NCI-H2227 (cell line): ENCODE measurements around the gene MZT2B.
"Not testable (repeated sequence)": the region's sequence is repeated elsewhere in the genome, so short reads cannot be mapped to it uniquely, and the experiment has no call there.

Experiments used
- DNase-seq: peaks from one replicate; lab custom pipeline; 2025; ENCODE audit not compliant: unreplicated experiment; lab: John Stamatoyannopoulos, UW

The MZT2B gene

DNA sequence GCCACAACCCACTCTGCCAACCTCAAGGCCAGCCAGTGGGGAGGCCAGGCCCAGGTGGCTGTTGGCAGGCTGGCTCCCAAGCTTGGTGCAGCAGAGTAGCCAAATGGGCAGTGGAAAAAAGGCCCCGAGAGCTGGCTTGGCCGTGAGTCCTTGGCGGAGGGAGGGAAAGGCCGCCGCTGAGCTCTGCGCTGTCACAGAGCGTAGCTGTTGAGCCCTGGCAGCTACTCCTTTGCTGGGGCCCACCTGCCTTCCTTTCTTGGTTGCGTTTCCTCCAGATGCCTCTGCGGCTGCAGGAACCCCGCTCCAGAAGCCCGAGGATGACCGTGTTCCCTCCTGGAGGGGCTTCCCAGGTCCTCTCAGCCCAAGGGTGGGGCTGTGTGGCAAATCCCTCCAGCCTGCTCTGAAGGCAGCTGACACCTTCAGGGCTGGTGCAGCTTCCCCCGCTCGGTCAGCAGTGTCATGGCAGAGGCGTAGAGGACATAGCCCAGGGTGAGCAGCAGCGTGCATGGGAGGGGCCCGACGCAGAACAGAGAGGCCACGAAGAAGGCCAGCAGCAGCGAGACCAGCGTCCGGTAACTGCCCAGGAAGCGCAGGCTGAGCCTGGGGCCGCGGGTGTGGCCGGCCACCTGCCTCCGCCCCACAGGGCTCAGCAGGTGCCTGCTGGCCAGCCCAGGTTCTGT, 29.8 kb upstream of the MZT2B start:
- not testable (repeated sequence) for DNase-seq

DNA sequence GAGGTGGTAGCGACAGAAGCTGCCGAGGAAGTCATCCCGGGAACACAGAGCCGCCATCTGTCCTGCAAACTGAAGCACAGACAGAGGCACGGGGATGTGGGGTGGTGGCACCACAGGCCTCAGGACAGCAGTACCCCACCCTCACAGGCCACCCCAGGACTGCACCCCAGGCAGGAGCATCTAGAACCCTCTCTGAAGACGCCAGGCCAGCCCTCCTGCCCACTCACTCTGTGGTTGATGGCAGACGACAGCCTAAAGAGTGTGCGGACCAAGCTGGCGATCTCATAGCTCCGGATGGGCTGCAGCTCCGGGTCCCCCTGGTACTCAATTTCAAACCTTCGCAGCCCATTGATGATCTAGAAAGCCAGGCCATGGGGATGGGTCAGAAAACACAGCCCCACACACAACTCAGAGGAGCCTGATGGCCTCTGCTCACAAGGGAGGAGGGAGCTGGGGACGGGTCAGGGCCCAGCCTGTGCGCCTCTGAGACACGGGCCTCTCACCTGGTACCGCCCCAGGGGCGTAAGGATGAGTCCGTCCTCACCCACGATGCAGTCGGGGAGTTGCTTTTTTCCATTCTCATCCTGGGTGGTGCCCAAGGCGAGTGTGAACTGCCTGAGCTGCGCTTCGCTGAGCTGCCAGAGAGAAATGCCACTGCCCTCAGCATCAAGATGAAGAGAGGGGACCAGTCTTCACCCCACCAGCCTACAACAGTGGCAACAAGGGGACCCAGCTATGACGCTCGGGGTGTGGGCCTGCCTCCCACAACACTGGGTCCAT, 29.1 kb upstream of the MZT2B start:
- DNase-seq, result no peak

DNA sequence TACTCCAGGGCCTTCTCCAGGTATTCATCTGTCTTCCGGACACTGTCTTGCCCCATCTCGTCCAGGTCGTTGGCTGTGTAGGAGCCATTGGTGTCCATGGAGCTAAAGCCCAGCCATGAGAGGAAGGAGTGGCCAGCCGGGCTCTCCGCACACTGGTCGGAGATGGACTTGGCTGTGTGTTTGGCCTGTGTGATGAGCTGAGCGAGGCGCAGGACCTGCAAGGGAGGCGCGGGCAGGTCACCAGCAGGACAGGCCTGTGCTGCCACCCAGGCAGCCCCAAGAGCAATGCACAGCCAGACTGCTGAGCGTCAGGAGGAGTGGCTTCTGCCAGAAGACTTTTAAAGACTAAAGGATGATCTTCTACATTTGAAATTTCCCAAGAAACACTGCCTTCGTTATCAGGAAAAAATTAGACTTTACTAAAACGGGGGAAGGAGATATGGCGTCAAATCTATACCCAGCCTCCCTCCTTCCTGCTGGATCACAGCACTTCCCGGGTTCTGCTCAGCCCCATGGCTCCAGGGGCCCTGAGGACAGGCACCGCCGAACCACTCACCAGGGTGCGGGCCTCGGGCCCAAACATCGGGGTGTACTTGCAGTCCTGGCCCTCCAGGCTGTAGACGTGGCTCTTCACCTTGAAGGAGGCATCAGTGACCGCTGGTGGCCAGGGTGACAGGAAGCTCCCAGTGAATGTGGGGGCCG, 28.2 kb upstream of the MZT2B start:
- DNase-seq, result not testable (repeated sequence)

DNA sequence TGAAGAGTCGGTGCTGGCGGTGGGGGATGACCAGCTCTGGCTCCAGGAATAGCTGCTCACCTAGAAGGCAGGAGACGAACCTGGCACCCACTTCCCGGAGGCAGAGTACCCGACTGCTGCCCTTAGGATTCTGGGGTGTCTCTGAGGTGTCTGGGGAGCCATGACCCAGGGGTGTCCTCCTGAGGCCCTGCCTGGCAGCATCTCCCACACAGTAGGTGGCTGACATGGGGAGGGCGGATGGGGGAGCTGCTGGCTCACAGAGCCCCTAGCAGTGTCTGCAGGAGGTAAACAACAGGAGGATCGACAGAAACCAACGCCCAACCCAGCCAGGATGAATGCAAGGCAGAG, 27.7 kb upstream of the MZT2B start:
- DNase-seq, result not testable (repeated sequence)

DNA sequence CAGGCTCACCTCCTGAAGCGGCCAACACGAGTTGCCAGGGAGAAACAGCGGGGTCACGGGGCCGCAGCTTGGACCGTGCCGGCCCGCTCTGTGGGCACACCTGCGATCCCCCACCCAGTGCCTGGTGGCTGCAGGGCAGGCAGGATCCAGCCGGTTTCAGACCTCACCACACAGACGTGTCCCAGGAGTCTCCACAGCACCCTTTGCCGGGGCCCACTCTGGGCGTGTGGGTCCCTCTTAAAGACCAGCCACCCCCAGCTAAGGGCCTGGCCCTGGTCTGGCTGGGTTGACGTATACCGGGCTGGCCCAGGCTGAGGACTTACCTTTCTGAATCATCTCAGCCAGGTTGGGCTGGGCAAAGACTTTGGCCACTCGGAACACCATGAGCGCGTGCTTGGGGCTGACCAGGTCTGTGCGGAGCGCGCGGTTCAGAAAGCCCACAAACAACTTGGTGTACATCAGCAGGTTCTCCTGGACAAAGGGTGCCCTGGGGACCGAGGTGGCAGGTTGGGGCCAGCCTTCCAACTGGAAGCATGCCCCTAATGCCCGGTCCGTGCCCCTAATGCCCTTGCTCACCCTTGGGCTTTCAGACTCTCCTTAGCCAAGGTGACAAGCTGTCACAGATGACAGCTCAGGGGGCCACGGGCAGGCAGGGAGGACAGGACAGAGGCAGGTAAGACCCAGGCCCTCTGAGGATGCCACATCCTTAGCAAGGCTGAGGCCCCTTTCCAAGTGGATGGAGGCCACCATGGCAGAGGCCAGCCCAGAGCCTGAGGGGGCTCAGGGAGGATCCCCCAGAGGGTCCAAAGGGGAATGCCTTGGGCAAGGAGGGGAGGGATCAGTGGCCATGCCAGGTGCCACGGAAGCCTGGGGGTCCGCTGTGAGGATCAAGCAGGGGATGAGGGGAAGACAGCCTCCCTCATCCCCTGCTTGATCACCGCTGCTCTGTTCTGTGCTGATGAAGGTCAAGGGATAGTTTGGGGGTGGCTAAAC, 27.0 kb upstream of the MZT2B start:
- DNase-seq, result no peak

DNA sequence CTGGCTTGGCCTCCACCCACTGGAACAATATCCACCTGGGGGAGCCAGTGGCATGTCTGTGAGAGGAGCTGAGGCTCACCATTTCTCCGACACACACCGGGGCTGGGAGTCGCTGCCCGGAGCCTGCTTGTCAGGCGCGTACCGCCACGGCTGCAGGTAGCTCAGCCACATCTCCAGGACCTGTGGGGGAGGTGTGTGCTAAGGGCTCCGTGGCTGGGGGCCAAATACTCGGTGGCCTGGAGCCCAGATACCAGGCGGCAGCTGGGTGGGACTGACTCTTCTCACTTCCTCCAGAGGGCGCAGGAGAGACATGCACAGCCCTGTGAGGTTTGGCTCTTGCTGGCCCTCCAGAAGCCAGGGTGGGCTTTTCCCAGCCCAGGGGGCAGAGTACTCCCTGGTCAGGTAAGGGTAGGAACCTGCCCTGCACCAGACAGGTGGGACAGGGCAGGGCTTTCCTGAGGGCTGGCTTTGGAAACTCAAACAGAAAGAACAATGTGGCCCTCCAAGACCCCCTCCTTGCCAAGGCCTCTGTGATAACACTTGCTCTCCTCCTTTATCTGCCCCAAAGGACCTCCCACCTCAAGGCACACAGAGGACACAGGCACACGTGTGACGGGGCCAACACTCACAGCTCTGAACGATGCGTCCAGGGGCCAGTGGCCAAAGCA, 26.0 kb upstream of the MZT2B start:
- peak; percentile 59 for DNase-seq

DNA sequence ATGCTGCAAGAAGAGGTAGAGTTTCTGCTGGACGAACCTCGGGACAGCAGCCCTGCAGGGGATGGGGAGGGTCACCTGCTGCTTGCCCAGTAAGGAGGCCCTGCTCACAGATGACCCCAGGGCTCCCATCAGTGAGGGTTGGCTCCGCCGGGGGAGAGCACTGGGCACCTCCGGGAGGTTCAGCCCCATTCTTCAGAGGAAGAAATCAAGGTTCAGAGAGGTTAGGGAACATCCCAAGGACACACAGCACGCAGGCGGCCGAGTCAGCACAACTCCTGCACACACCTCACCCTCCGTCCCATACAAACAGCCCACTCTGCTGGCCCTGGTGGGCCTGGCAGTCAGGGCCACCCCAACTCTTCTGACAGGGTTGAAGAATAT, 25.4 kb upstream of the MZT2B start:
- no peak for DNase-seq

DNA sequence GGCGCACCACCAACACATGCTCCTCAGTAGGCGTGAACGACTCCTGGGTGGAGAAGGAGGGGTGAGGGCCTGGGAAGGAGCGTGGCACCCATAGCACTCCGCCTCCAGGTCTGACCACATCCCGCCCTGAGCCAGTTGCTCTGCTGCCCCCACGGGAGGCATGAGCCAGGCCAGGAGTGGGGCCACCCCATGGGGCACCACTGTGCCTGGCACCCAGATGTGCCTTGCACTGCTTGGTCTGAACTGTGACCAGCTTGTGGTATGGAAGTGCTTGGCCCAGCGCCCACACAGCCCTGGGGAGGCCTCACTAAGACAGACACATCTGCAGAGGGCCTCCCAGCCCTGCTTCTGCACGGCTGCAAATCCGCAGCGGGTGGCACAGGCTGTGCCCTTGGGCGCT, 24.7 kb upstream of the MZT2B start:
- DNase-seq, result not testable (repeated sequence)

DNA sequence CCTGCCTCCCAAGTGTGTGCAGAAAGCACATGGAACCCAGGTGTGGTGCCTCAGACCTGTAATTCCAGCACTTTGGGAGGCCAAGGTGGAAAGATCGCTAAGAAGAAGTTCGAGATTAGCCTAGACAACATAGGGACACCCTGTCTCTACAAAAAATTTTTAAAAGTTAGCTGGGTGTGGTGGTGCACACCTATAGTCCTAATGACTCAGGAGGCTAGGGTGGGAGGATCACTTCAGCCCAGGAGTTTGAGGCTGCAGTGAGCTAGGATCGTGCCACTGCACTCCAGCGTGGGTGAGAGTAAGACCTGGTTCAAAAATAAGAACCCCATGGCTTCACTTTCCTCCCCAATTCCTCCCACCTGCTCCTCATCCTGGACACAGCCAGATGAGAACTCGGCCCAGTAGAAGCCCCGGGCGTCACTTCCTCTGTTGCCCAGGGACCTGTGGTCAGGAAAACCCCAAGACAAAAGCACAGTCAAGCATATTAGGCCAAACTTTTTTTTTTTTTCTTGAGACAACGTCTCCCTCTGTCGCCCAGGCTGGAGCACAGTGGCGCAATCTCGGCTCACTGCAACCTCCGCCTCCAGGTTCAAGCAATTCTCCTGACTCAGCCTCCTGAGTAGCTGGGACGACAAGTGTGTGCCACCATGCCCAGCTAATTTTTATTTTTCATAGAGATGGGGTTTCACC, 24.1 kb upstream of the MZT2B start:
- not testable (repeated sequence) for DNase-seq

DNA sequence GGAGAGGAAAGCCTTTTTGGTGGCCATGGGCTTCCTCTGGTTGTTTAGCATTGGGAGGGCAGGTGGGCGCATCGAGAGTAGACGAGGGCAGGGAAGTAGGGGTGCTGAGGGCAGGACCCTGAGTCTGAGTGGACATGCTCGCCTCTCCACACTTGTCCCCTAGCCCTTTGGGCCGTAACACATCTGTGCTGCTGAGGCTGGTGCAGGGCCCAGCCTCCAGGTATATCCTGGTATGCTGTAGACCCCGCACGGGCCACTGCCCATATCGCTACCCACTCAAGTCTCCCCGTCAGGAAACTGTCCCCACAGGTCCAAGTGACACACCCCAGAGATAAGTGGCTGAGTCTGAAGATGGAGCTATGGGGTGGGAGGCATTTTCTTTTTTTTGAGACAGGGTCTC, 23.4 kb upstream of the MZT2B start:
- DNase-seq, result no peak

DNA sequence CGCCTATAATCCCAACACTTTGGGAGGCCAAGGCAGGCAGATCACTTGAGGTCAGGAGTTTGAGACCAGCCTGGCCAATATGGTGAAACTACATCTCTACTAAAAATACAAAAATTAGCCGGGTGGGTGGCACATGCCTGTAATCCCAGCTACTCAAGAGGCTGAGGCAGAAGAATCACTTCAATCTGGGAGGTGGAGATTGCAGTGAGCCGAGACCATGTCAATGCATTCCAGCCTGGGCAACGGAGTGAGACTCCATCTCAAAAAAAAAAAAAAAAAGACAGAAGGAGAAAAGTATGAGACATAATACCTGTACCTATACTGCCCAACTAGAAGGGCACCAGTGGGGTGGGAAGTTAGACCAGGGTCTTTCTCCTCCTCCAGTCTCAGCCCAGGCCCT, 22.7 kb upstream of the MZT2B start:
- not testable (repeated sequence) for DNase-seq

DNA sequence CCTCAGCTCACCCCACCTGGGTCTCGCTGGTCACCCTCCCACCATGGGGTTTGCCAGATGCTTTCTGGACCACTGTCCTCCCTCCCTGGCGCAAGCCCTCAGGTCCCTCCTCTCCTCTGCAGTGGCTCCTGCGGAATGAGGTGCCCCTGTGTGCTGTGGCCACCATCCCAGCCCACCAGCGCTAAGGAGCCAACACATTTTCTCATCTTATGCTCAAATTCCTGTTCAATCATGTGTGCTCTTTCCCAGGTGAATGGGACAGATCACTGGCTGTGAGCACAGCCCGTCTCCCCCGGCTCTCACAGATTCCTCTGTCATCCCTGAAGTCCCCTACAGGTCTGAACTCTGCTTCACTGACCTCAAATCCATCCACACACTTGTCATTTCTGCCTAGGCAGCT, 21.9 kb upstream of the MZT2B start:
- DNase-seq, result no peak

DNA sequence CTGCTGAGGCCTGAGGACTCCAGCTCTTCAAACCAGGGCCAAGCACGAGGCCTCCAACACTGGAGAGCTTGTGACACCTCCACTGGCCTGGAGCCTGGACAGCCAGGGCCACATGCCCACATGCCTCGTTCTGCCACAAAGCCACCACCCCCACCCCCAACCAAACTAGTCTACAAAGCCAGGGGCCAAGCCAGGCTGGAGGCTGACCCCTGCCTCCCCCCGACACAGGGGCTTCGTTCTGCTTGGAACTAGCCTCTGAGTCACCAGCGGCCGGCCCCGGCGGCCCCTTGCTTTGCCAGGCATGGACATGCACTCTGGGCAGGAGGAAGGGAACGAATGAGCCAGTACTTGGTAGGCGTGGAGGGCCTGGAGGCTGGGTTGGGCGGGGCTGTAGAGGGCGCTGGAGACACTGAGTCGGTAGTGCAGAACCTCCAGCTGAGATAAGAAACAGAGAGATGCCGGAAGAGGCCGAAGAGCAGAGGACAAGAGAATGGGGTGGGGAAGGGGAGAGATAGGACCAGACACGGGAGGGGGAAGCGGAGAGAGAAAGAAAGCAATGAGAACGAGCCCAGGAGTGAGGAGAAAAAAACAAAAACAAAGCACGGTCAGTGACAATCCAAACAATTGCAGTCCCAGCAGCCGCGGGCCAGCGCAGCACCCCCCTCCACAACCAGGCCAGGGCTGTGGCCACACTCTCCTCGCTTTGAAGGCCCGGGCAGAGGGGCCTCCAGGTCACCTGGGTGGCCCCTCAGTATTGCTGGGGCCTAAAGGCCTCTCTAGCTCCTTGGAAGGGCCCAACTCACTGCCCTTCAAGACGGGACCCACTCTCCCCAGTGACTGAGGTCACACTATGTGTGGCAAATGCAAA, 21.0 kb upstream of the MZT2B start:
- not testable (repeated sequence) for DNase-seq

DNA sequence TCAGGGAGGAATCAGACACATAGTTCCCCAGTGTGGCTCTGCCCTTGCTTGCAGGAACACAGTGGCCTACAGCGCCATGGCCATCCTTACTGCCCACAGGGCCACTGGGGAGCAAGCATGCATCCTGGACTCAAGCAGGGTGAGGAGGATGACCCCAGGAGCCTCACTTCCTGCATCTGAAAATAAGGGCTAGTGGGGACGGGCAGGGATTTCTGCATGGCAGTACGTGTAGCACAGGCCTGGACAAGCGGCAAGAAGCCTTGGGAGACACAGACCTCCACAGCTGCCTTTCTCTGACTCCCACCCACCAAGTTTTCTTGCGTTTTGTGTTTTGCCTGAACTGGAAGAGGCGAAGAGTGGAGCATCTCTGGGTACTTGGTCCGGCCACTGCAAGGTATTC, 19.6 kb upstream of the MZT2B start:
- DNase-seq, result not testable (repeated sequence)

DNA sequence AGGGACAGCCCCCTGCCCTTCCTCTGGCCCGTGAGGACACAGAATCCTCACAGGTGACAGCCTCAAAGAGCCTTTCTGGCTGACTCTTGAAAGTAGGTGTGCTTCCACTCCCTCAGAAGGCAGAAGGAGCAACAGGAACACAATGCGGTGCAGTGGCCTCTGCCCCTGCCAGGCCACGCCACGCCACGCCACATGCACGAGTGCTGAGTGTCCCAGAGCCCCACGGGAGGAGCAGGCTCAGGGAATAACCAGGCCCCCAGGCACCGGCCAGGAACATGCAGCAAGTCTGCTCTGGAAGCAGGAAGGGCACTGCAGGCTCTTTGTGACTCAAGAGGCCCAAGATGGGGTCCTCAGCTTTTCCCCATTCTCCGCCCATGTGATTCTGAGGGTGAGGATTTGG, 19.1 kb upstream of the MZT2B start:
- no peak for DNase-seq

DNA sequence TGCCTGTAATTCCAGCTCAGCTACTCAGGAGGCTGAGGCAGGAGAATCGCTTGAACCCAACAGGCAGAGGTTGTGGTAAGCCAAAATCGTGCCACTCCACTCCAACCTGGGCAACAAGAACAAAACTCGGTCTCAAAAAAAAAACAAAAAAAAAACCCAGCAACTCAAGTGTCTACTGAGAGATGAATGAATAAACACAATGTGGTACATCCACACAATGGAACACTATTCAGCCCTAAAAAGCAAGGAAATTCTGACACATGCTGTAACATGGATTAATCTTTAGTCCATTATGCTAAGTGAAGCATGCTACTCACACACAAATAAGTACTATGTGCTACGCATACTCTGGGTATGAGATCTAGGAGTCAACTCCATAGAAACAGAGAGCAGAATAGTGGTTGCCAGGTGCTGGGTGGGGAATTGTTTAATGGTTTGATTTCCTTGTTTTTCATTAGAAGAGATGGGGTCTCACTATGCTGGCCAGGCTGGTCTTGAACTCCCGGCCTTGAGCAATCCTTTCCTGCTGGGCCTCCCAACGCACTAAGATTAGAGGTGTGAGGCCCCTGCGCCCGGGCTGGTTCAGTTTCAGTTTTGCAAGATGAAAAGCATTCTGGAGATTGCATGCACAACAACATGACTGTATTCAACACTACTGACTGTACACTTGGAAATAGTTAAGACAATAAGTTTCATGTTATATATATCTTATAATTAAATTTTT, 16.6 kb upstream of the MZT2B start:
- DNase-seq, result no peak

DNA sequence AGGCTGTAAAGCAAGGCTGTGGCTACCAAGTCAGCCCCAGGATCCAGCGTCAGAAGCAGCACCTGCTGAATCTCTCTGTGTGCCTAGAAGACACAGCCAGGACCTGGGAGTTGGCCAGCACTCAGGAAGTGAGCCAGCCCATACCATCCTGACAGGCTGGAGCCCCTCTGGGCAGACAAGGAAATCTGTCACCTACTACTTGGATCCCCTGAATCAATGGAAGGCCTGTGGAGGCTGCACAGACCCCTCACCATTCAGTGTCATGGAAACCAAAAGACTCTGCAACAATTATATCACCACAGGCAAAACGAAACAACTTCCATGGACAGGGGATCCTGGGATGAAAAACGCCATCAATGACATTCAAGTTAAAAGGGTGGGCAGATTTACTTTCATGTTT, 15.5 kb upstream of the MZT2B start:
- not testable (repeated sequence) for DNase-seq

DNA sequence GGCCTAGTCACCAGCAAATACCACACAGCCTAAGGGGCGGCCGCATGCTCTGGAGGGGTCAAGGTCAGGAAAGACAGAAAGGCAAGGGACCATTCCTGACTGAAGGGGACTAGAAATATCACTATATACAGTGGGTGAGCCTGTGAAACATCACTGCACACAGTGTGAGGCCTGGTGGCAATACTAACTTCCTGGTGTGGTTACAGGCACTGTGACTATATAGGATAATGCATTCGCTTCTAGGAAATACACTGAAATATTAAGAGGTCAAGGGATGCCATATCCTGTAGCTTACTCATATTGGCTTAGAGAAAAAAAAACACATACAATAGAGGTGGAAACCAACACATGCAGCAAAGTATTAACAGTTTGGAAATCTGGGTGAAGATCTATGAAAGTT, 12.9 kb upstream of the MZT2B start:
- DNase-seq, result not testable (repeated sequence)
